Stimulated activated CD8-positive, alpha-beta memory T cell treated with anti-CD3 and anti-CD28 coated beads, Interleukin-4, amount 100 ng/mL, for 24 hours (primary cell): ENCODE data around the gene EMP3.

Experiments
- DNase-seq: peaks from one replicate; pipeline ENCODE4 v3.0.0-alpha.2; 2020; ENCODE audit warnings: low read depth

Gene EMP3

DNA sequence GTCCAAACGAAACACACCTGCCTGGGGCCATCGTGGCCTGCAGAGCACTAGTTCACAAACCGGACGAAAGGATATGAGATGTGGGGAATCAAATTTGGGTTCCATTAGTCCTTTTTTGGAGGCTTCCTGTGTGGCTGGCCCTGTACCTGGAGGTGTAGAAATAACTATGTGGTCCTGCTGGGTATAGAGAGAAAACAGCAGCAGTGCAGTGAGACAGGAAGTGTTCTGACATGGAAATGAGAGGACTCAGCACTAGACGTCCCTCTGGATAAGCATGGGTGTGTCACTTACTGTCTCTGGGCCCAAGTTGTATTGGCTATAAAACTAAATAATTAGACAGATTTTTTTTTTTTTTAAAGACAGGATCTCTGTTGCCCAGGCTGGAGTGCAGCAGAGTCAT is 53.7 kb downstream of the EMP3 start:
- DNase-seq: no peak
